GM23338 (cell line): ENCODE results near the gene CAMTA1. TPM values are rescaled to one million over a fixed set of nuclear protein-coding genes. Genes with fewer than 3 reads are reported as not detected.

Experiments
- ATAC-seq: fragments of 200-7000 bp; cut with Tn5 transposase; 3 replicates; pipeline ENCODE4 v1.9.1; 2020
- DNase-seq: peaks from one replicate; pipeline ENCODE4 v3.0.0-alpha.2; 2015; ENCODE audit warnings: low spot score
- H2AFZ ChIP-seq: fragments of 200-600 bp; sonication (generic); 2 replicates; pipeline ENCODE4 v1.8.0; 2016; ENCODE audit warnings: antibody characterized with exemption, mild to moderate bottlenecking, moderate library complexity
- H3F3A ChIP-seq: fragments of 200-600 bp; sonication (generic); replicated peaks from 2 replicates; pipeline ENCODE4 v1.8.0; 2017; ENCODE audit warnings: antibody characterized with exemption, mixed run types, low read depth
- H3K27ac ChIP-seq: fragments of 200-600 bp; sonication (generic); 2 replicates; pipeline ENCODE4 v1.6.1; 2016; ENCODE audit warnings: low read depth
- H3K27me3 ChIP-seq: fragments of 200-600 bp; sonication (generic); 2 replicates; pipeline ENCODE4 v1.8.0; 2016; ENCODE audit warnings: mild to moderate bottlenecking, mixed run types, moderate library complexity; ENCODE audit not compliant: insufficient read depth
- H3K36me3 ChIP-seq: fragments of 200-600 bp; sonication (generic); 2 replicates; pipeline ENCODE4 v1.8.0; 2016; ENCODE audit warnings: mild to moderate bottlenecking; ENCODE audit not compliant: insufficient read depth
- H3K4me1 ChIP-seq: fragments of 200-600 bp; sonication (generic); 2 replicates; pipeline ENCODE4 v1.8.0; 2016; ENCODE audit warnings: mild to moderate bottlenecking, moderate library complexity; ENCODE audit not compliant: insufficient read depth
- H3K4me2 ChIP-seq: fragments of 200-600 bp; sonication (generic); 2 replicates; pipeline ENCODE4 v1.7.1; 2017; ENCODE audit warnings: mixed run types
- H3K4me3 ChIP-seq: fragments of 200-600 bp; sonication (generic); 2 replicates; pipeline ENCODE4 v1.6.1; 2016; ENCODE audit warnings: mixed run types
- H3K79me2 ChIP-seq: fragments of 200-600 bp; sonication (generic); replicated peaks from 2 replicates; pipeline ENCODE4 v1.8.0; 2017; ENCODE audit warnings: mild to moderate bottlenecking; ENCODE audit not compliant: insufficient read depth
- H3K9me2 ChIP-seq: fragments of 200-600 bp; sonication (generic); 2 replicates; pipeline ENCODE4 v1.8.0; 2017; ENCODE audit not compliant: insufficient read depth
- H4K20me1 ChIP-seq: fragments of 200-600 bp; sonication (generic); replicated peaks from 2 replicates; pipeline ENCODE4 v1.8.0; 2017; ENCODE audit warnings: mild to moderate bottlenecking; ENCODE audit not compliant: insufficient read depth
- H3K27ac Mint-ChIP-seq: 2 replicates; pipeline ENCODE4 v1.8.0; 2020; ENCODE audit warnings: inconsistent platforms, mild to moderate bottlenecking, moderate library complexity, mixed read lengths
- H3K27me3 Mint-ChIP-seq: 3 replicates; pipeline ENCODE4 v1.8.0; 2022; ENCODE audit warnings: low read depth, mild to moderate bottlenecking, moderate library complexity, mixed read lengths, inconsistent platforms; ENCODE audit not compliant: insufficient read depth, poor library complexity
- H3K36me3 Mint-ChIP-seq: 3 replicates; pipeline ENCODE4 v1.8.0; 2021; ENCODE audit warnings: low read depth, mild to moderate bottlenecking, inconsistent platforms, moderate library complexity, mixed read lengths
- H3K4me1 Mint-ChIP-seq: 3 replicates; pipeline ENCODE4 v1.8.0; 2020; ENCODE audit warnings: mild to moderate bottlenecking, inconsistent platforms, mixed read lengths
- H3K4me3 Mint-ChIP-seq: 3 replicates; pipeline ENCODE4 v1.8.0; 2021; ENCODE audit warnings: moderate library complexity, mild to moderate bottlenecking, inconsistent platforms, mixed read lengths
- H3K9me3 Mint-ChIP-seq: 3 replicates; pipeline ENCODE4 v1.8.0; 2020; ENCODE audit warnings: moderate library complexity, mild to moderate bottlenecking, inconsistent platforms, mixed read lengths
- CREB1 ChIP-seq: fragments of 250-450 bp; sonication (Bioruptor Pico); IDR thresholded peaks from 2 replicates; pipeline ENCODE4 v1.5.0; 2020; ENCODE audit warnings: low read depth, mild to moderate bottlenecking, moderate library complexity
- EZH2 ChIP-seq: fragments of 200-600 bp; sonication (generic); IDR thresholded peaks from one replicate; pipeline ENCODE4 v1.8.0; 2017; ENCODE audit warnings: antibody characterized with exemption, mild to moderate bottlenecking, low read depth; ENCODE audit not compliant: unreplicated experiment
- JUNB ChIP-seq: IDR thresholded peaks from one replicate; pipeline ENCODE4 v1.6.1; 2016; ENCODE audit warnings: antibody characterized with exemption; ENCODE audit not compliant: unreplicated experiment
- NANOG ChIP-seq: IDR thresholded peaks from 2 replicates; pipeline ENCODE4 v1.6.1; 2016; ENCODE audit warnings: antibody characterized with exemption, borderline replicate concordance
- POLR2AphosphoS5 ChIP-seq: IDR thresholded peaks from 2 replicates; pipeline ENCODE4 v1.6.1; 2016; ENCODE audit warnings: antibody characterized with exemption, low read depth
- REST ChIP-seq: IDR thresholded peaks from one replicate; pipeline ENCODE4 v1.6.1; 2018; ENCODE audit warnings: antibody characterized with exemption; ENCODE audit not compliant: unreplicated experiment
- STAT1 ChIP-seq: IDR thresholded peaks from one replicate; pipeline ENCODE4 v1.6.1; 2016; ENCODE audit warnings: antibody characterized with exemption; ENCODE audit not compliant: unreplicated experiment
- ZNF114 ChIP-seq: fragments of 250-450 bp; sonication (Bioruptor Pico); IDR thresholded peaks from 2 replicates; pipeline ENCODE4 v1.5.0; 2020; ENCODE audit warnings: mild to moderate bottlenecking, moderate library complexity
- polyA plus RNA-seq: library from polyadenylated mRNA; unstranded; fragments of >200 nt; fragmentation: Nextera tagmentation; extraction: Ambion mirVana; gene quantifications from 2 replicates; pipeline ENCODE4 v1.2.1, GENCODE V29; 2016
- total RNA-seq: library from RNA; depleted of rRNA; stranded (reverse); fragments of >200 nt; shearing (Covaris generic); gene quantifications from 2 replicates; pipeline ENCODE4 v1.2.3, GENCODE V29; 2014
- TF ChIP-seq, protein P1 (sequence below), 2 experiments: fragments of 200-600 bp in 1 of 2; sonication (generic) in 1 of 2; conservative IDR thresholded peaks; 2 replicates each; pipeline versions ENCODE4 v1.5.1 to v1.6.1; 2016 to 2017; ENCODE audit warnings: antibody characterized with exemption in 2 of 2, low read depth in 2 of 2, mild to moderate bottlenecking in 2 of 2, moderate library complexity in 1 of 2
- TF ChIP-seq, protein P2 (sequence below): IDR thresholded peaks from 2 replicates; pipeline ENCODE4 v1.6.1; 2016; ENCODE audit warnings: antibody characterized with exemption

CAMTA1 gene
- total and polyA plus RNA-seq, 2 experiments from 2014 or later = 115 to 519 TPM

DNA sequence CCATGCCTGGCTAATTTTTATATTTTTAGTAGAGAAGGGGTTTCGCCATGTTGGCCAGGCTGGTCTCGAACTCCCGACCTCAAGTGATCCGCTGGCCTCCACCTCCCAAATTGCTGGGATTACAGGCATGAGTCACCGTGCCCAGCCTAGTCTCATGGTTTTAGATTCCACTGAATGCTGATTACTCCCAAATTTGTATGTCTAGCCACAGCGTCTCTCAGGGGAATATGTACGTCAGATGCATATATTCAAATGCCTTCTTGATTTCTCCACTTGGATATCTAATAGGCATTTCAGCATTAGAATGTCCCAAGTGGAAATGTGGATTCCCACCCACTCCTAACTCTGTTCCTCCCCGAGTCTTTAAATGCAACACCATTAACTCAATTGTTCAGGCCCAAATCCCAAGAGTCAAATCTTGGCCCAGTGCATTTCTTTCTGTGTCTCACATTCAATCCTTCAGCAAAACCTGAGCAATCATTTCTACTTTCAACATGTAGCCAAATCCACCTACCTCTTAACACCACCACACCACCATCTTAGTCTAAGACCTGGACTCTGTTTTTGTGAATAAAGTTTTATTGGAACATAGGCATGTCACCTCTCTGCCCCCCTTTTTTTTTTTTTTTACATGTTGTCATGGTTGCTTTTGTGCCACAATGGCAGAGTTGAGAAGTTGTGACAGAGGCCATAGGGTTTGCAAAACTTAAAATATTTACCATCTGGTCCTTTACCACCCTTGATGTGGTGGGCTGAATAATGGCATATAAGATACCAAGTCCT, 9.8 kb upstream of the CAMTA1 start (continued):
- TF ChIP-seq ZNF114 (CRISPR knock-in tag) = no peak
- TF ChIP-seq EZH2 = no peak
- TF ChIP-seq POLR2AphosphoS5 = no peak
- no peak for TF ChIP-seq NANOG
- TF ChIP-seq JUNB = no peak
- TF ChIP-seq, protein P1, sequence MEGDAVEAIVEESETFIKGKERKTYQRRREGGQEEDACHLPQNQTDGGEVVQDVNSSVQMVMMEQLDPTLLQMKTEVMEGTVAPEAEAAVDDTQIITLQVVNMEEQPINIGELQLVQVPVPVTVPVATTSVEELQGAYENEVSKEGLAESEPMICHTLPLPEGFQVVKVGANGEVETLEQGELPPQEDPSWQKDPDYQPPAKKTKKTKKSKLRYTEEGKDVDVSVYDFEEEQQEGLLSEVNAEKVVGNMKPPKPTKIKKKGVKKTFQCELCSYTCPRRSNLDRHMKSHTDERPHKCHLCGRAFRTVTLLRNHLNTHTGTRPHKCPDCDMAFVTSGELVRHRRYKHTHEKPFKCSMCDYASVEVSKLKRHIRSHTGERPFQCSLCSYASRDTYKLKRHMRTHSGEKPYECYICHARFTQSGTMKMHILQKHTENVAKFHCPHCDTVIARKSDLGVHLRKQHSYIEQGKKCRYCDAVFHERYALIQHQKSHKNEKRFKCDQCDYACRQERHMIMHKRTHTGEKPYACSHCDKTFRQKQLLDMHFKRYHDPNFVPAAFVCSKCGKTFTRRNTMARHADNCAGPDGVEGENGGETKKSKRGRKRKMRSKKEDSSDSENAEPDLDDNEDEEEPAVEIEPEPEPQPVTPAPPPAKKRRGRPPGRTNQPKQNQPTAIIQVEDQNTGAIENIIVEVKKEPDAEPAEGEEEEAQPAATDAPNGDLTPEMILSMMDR (conservative IDR thresholded peaks at IDR 0.05; ENCODE audit: low read depth in 2 of 2) = no peak

GRCh38 chr1:6776389-6776788, 8.9 kb upstream of the CAMTA1 start:
- Mint-ChIP-seq H3K4me1 (peaks cover 12% of the 10 kb centered on the region; the same call in 2 of the 3 replicates), H3K9me3 (0 out of 3 replicates have a peak, but pooled peaks cover 4% of the 10 kb centered on the region), H3K27me3 (peaks cover 8% of the 10 kb centered on the region), H3K36me3 (no peaks in the 10 kb centered on the region), H3K4me3 (no peak overlapping the region), H3K27ac (no peak overlapping the region)
- no peak for DNase-seq
- Histone ChIP-seq H3K4me2 (no peak overlapping the region), H3K27ac (no peak overlapping the region), H3K36me3 (no peaks in the 10 kb centered on the region), H3F3A (no peaks in the 10 kb centered on the region), H2AFZ (no peak overlapping the region), H3K79me2 (no peaks in the 10 kb centered on the region), H3K27me3 (no peaks in the 10 kb centered on the region), H4K20me1 (no peaks in the 10 kb centered on the region), H3K4me3 (no peak overlapping the region), H3K4me1 (peaks cover 10% of the 10 kb centered on the region), H3K9me2 (no peaks in the 10 kb centered on the region)
- no peak for ATAC-seq
- no peak for TF ChIP-seq ZNF114 (CRISPR knock-in tag)
- TF ChIP-seq, protein P2, sequence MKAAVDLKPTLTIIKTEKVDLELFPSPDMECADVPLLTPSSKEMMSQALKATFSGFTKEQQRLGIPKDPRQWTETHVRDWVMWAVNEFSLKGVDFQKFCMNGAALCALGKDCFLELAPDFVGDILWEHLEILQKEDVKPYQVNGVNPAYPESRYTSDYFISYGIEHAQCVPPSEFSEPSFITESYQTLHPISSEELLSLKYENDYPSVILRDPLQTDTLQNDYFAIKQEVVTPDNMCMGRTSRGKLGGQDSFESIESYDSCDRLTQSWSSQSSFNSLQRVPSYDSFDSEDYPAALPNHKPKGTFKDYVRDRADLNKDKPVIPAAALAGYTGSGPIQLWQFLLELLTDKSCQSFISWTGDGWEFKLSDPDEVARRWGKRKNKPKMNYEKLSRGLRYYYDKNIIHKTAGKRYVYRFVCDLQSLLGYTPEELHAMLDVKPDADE = no peak
- no peak for TF ChIP-seq STAT1
- no peak for TF ChIP-seq REST
- no peak for TF ChIP-seq NANOG
- no peak for TF ChIP-seq CREB1 (CRISPR knock-in tag)
- TF ChIP-seq POLR2AphosphoS5 = no peak
- no peak for TF ChIP-seq EZH2
- TF ChIP-seq JUNB = no peak
